Left cardiac atrium (tissue), 4 donors: ENCODE data around the gene HOXB3. TPM values are rescaled to one million over a fixed set of nuclear protein-coding genes. Genes with fewer than 3 reads are reported as not detected.
"Not testable (repeated sequence)": the region's sequence is repeated elsewhere in the genome, so short reads cannot be mapped to it uniquely, and the experiment has no call there.

ENCODE experiments used
- ATAC-seq, 2 donors: fragments of 200-7000 bp; cut with Tn5 transposase; one replicate each; pipeline ENCODE4 v1.9.1; 2020; ENCODE audit warnings: mild to moderate bottlenecking in 2 of 2, moderate library complexity in 2 of 2
- DNase-seq: peaks from one replicate; pipeline ENCODE4 v3.0.0-alpha.2; 2020
- intact Hi-C, 2 donors: fragments of 100-400 bp; cut with DNase I; formaldehyde crosslinking; loops; one replicate each; pipeline versions ENCODE4 v1.14.1 to v1.15.1; 2022 to 2023
- total RNA-seq, 2 donors: library from RNA; stranded (reverse); fragmentation: NEBNext Ultra II Directional; extraction: Animal tissue kit (Norgen Biotek cat#: 25700); gene quantifications; one replicate each; pipeline ENCODE4 v1.2.1, GENCODE V29; 2021
- donor health status: DM: no; HTN: yes; CAD: no.
- donor health status: DM: no; HTN: yes; CAD: no; lungs with severe emphysema.
- donor health status: DM: yes; HTN: yes; CAD: no.
- donor health status: Dilated cardiomyopathy.

The HOXB3 gene
- total RNA-seq, 2 donors from 2014 or later: 1.2 to 2.8 TPM

- no peak for DNase-seq
- no peak for ATAC-seq
These were observed 67.0 kb downstream of the HOXB3 start for GRCh38 chr17:48523010-48523409.

GRCh38 chr17:48522031-48522653 lies 67.9 kb downstream of the HOXB3 start:
- intact Hi-C loops: no loop called here
- DNase-seq: no peak
- peak; percentile 19 to 27 for ATAC-seq

More at GRCh38 chr17:48523010-48523409, 67.0 kb downstream of the HOXB3 start:
- intact Hi-C loops: no loop called here

DNA sequence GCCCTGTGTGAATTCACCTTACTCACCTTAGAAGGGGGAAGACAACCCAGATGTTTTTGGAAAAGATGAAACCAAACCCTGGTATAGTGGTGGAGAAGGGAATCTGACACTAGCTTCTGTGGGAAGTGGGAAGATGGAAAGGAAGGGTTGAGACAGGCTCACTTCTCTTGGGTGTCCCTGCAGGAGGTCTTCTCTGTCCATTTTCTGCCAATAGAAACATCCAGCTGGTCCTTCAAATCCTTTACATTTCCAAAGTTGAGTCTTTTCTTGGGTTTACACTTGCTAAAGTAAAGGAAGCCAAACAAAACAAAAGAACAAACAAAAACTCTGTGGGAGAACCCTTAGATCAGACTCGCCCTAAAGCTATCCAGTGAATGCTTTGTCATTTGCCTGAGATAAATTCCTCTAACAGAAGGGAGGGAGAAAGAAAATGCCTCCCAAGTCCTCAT lies 69.4 kb downstream of the HOXB3 start:
- no peak for ATAC-seq
- DNase-seq: no peak
- intact Hi-C loops: no loop called here

GRCh38 chr17:48519427-48519826 lies 70.6 kb downstream of the HOXB3 start:
- intact Hi-C loops: no loop called here
- DNase-seq (no peak), ATAC-seq (no peak)

- DNase-seq: no peak
- intact Hi-C loops: no loop called here
- no peak for ATAC-seq
These were observed 72.6 kb downstream of the HOXB3 start for GRCh38 chr17:48517478-48517877.

DNA sequence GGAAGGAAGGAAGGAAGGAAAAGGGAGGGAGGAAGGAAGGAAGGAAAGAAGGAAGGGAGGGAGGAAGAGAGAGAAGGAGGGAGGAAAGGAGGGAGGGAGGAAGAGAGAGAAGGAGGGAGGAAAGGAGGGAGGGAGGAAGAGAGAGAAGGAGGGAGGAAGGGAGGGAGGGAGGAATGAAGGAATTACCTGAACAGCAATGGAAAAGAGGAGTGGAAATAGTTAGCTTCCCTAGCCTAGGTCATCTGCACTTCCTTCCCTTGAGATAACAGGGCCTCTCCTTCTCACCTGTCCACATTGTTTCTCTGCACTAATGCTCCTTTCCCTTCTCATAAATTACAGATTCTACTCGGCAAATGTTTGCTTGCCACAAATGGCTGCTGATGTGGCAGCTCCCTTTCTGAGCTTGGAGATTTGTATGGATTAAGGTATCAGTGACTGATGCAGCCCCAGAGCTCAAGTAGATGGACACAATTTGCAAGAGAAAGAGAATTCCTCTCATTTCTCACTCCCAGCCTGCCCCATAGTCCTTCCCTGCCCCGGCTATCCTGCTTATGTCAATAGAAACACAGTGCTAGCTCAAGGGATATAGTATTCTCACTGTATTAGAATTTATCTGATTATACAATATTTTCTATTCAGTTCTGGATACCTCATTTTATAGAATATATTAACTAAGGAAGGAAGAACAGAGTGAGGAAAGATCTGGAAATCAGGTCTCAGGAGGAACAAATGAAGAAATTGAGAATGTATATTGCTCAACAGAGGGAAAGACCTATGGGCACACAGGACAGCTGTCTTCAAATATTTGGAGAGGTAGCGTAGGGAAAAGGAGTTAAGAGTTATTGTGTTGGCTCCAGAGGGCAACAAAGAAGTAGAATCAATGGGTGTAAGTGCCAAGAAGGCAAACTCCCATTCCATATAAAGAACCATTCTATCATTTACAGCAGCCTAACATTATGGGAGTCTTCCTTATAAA lies 73.8 kb downstream of the HOXB3 start:
- no peak for ATAC-seq
- DNase-seq: no peak
- intact Hi-C loops: no loop called here

- intact Hi-C loops: no loop called here
- no peak for DNase-seq
- no peak for ATAC-seq
These were observed 75.6 kb downstream of the HOXB3 start for GRCh38 chr17:48514477-48514876.

DNA sequence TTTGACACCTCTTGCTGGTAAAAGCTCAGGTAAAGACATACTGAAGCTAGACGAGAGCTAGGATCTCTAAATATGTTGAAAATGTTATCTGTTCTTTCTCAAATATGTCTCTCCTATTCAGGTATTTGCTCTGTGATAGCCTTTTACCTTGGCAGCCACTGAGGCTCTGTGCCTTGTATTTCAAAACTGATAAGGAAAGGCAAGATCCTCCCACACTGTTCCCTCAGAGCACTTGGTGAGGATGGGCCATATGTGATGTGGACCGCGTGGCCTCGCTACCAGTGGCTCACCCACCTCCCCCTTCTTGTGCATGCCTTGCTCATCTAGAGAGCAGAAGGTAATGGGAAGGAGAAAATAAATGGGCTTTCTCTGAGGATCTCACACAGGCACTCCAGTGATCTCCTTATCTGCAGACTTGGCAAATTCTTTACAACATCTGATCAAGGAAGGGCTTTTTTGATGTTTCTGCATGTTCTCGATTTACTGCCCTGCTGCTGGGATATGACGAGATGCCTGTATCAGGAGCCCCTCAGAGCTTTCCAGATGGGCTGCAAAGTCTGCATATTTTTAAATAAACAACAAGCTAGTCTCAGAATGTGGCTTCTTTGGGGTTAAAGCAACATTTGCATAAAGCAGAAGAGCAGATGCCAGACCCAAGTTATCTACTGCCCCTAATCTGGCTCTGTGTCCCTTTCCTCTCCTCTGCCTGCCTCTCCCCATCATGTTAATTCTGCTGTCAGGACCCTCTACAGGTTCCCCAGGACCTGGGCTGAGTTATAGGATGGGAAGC lies 76.2 kb downstream of the HOXB3 start:
- no peak for DNase-seq
- intact Hi-C loops: no loop called here
- ATAC-seq: peak in 1 of 2 donors; percentile 42

- intact Hi-C loops: no loop called here
These were observed 76.9 kb downstream of the HOXB3 start for GRCh38 chr17:48513097-48513496.

GRCh38 chr17:48510761-48511604 lies 79.1 kb downstream of the HOXB3 start:
- ATAC-seq (no peak), DNase-seq (no peak)
- intact Hi-C loops: no loop called here

More at GRCh38 chr17:48513097-48513496, 76.9 kb downstream of the HOXB3 start:
- DNase-seq (no peak), ATAC-seq (peak in 1 of 2 donors; percentile 43)

GRCh38 chr17:48510381-48510760 lies 79.7 kb downstream of the HOXB3 start:
- DNase-seq (no peak), ATAC-seq (no peak)
- intact Hi-C loops: no loop called here

- intact Hi-C loops, DNase-seq, ATAC-seq: not testable (repeated sequence)
These were observed 80.3 kb downstream of the HOXB3 start for GRCh38 chr17:48509708-48510107.

DNA sequence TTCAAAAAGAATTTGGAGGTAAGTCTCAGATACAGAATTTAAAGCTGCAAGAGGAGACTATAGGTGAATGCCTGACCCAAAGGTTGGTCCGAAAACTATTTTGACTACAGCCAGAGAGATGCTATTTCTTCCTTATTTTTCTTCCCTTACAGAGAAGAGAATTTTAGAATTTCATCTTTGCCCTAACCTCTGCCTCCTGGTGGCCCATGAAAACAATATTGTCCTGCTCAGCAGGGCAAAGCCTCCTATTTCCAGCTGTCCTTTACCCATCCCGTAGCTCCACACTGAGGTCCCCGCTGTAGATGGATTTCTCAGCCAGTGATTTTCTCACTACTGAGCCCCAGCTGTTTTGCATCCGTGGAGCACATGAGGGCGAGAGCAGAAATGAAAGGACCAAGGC lies 83.8 kb downstream of the HOXB3 start:
- intact Hi-C loops: no loop called here
- DNase-seq (no peak), ATAC-seq (no peak)

GRCh38 chr17:48505788-48506187 lies 84.3 kb downstream of the HOXB3 start:
- DNase-seq (no peak), ATAC-seq (peak in 1 of 2 donors; percentile 61)
- intact Hi-C loops: no loop called here

DNA sequence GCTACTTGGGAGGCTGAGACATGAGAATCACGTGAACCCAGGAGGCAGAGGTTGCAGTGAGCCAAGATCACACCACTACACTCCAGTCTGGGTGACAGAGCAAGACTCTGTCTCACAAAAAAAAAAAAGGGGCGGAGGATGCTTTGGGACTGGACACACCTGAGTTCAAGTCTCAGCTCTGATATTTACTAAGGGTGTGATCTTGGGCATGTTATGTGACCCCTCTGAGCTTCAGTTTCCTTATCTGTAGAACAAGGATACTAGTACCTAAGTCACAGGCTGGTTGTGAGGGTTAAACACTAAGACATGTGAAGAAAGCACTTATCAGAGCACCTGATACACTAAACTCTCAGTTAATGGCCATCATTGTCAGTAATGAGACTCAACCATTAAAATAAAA lies 85.1 kb downstream of the HOXB3 start:
- DNase-seq (no peak), ATAC-seq (no peak)
- intact Hi-C loops: no loop called here

DNA sequence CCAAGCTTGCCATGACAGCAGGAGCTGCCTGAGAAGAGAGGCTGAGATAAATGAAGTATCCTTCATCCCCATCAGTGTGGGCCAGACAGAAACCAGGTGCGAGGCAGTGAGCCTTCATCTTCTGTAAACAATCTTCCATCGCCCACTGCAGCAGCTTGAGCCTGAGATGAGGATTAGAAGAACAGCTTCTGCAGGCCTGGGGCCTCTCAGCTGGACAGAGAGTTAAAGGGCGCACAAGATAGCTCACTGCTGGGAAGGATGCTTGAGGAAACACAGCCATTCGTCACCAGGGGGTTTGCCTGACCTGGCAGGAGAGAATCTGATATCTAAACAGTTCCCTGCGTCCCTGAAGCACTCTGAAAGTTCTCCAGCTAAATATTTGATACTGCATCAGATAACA lies 86.3 kb downstream of the HOXB3 start:
- intact Hi-C loops: no loop called here
- ATAC-seq (no peak), DNase-seq (no peak)

GRCh38 chr17:48502901-48503300 lies 87.1 kb downstream of the HOXB3 start:
- DNase-seq (no peak), ATAC-seq (no peak)
- intact Hi-C loops: no loop called here

DNA sequence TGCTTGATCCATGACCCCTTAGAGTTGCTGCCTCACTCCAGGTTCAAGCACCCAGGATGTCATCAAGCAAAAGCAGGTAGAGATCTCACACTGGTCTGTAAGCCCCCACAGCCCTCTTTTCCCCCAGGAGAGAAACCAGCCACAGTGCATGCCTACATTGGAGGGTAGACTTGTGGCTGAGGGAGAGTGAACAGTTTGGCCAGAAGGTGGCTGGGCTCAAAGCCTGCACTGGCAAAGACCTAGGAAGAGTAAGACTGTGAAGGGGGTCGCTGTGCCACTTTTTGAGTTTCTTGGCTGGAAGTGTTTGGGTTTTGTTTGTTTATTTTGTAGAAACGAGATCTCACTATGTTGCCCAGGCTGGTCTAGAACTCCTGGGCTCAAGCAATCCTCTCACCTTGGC lies 87.7 kb downstream of the HOXB3 start:
- DNase-seq (no peak), ATAC-seq (no peak)
- intact Hi-C loops: no loop called here
